ENCODE data around the gene NOXA1.

NOXA1 gene

GRCh38 chr9:137387891-137388560 lies 35.2 kb upstream of the NOXA1 start:
- DNase-seq (ENCODE audit: low read depth) = no peak

GRCh38 chr9:137388589-137389427 lies 34.4 kb upstream of the NOXA1 start:
- DNase-seq (ENCODE audit: low read depth) = no peak

GRCh38 chr9:137389428-137389746 lies 33.8 kb upstream of the NOXA1 start:
- no peak for DNase-seq (ENCODE audit: low read depth)

- DNase-seq (ENCODE audit: low read depth) = no peak
These were observed 32.4 kb upstream of the NOXA1 start for GRCh38 chr9:137390553-137391410.

- DNase-seq (ENCODE audit: low read depth) = no peak
These were observed 31.8 kb upstream of the NOXA1 start for GRCh38 chr9:137391411-137391754.

GRCh38 chr9:137392232-137393007 lies 30.8 kb upstream of the NOXA1 start:
- DNase-seq (ENCODE audit: low read depth) = no peak

GRCh38 chr9:137393176-137394150 lies 29.7 kb upstream of the NOXA1 start:
- DNase-seq (ENCODE audit: low read depth) = no peak

- no peak for DNase-seq (ENCODE audit: low read depth)
These were observed 28.1 kb upstream of the NOXA1 start for GRCh38 chr9:137394866-137395665.

- no peak for DNase-seq (ENCODE audit: low read depth)
These were observed 27.6 kb upstream of the NOXA1 start for GRCh38 chr9:137395666-137396010.

GRCh38 chr9:137396227-137396626 lies 27.0 kb upstream of the NOXA1 start:
- no peak for DNase-seq (ENCODE audit: low read depth)

GRCh38 chr9:137396634-137397367 lies 26.4 kb upstream of the NOXA1 start:
- no peak for DNase-seq (ENCODE audit: low read depth)

- peak; percentile 45 for DNase-seq (ENCODE audit: low read depth)
These were observed 25.3 kb upstream of the NOXA1 start for GRCh38 chr9:137397675-137398423.

GRCh38 chr9:137398561-137399468 lies 24.4 kb upstream of the NOXA1 start:
- no peak for DNase-seq (ENCODE audit: low read depth)

- DNase-seq (ENCODE audit: low read depth) = no peak
These were observed 20.4 kb upstream of the NOXA1 start for GRCh38 chr9:137402746-137403145.

- DNase-seq (ENCODE audit: low read depth) = no peak
These were observed 19.9 kb upstream of the NOXA1 start for GRCh38 chr9:137403269-137403668.

GRCh38 chr9:137404961-137405567 lies 18.1 kb upstream of the NOXA1 start:
- DNase-seq (ENCODE audit: low read depth) = no peak

- no peak for DNase-seq (ENCODE audit: low read depth)
These were observed 17.5 kb upstream of the NOXA1 start for GRCh38 chr9:137405677-137406081.
